HAP-1 (cell line): ENCODE measurements around the gene DAPK2.
A peak's percentile ranks its signal among the peaks of the same experiment; 100 is the strongest.

Experiments used
- DNase-seq, 2 experiments: peaks; one replicate each; pipeline ENCODE4 v3.0.0-alpha.2; 2016 to 2020; ENCODE audit warnings: low spot score in 2 of 2
- H3K27me3 ChIP-seq: fragments of 250-450 bp; sonication (Bioruptor Pico); 2 replicates; pipeline ENCODE4 v1.5.1; 2020; ENCODE audit warnings: low read depth, mild to moderate bottlenecking, moderate library complexity
- H3K36me3 ChIP-seq: fragments of 250-450 bp; sonication (Bioruptor Pico); replicated peaks from 2 replicates; pipeline ENCODE4 v1.5.1; 2020; ENCODE audit warnings: mild to moderate bottlenecking
- H3K4me1 ChIP-seq: fragments of 250-450 bp; sonication (Bioruptor Pico); 2 replicates; pipeline ENCODE4 v1.5.1; 2020; ENCODE audit warnings: mild to moderate bottlenecking
- H3K4me3 ChIP-seq: fragments of 250-450 bp; sonication (Bioruptor Pico); 2 replicates; pipeline ENCODE4 v1.5.1; 2020; ENCODE audit warnings: mild to moderate bottlenecking, moderate library complexity
- H3K9me3 ChIP-seq: fragments of 250-450 bp; sonication (Bioruptor Pico); 2 replicates; pipeline ENCODE4 v1.5.1; 2020; ENCODE audit warnings: mild to moderate bottlenecking, moderate library complexity
- in situ Hi-C: fragments of 300-500 bp; cut with MboI; formaldehyde crosslinking; loops from 3 replicates; pipeline ENCODE4 v1.14.3; 2020; ENCODE audit warnings: low sequenced_read_pairs, inconsistent platforms, mixed read lengths

Gene DAPK2

GRCh38 chr15:64009798-64010261 lies 36.5 kb downstream of the DAPK2 start:
- DNase-seq = no peak
- H3K4me3 ChIP-seq = no peak overlapping the region
- no peaks in the 10 kb centered on the region for H3K27me3 ChIP-seq
- H3K9me3 ChIP-seq = no peaks in the 10 kb centered on the region
- H3K36me3 ChIP-seq = no peaks in the 10 kb centered on the region
- H3K4me1 ChIP-seq = peaks cover 12% of the 10 kb centered on the region
- in situ Hi-C loops = no loop called here

- Histone ChIP-seq H3K36me3 (no peaks in the 10 kb centered on the region), H3K9me3 (no peaks in the 10 kb centered on the region), H3K4me1 (peaks cover 18% of the 10 kb centered on the region), H3K27me3 (no peaks in the 10 kb centered on the region), H3K4me3 (no peak overlapping the region)
- in situ Hi-C loops = no loop called here
- no peak for DNase-seq
These were observed 37.0 kb downstream of the DAPK2 start for GRCh38 chr15:64009241-64009640.

- Histone ChIP-seq H3K4me1 (peaks cover 11% of the 10 kb centered on the region), H3K36me3 (no peaks in the 10 kb centered on the region), H3K27me3 (no peaks in the 10 kb centered on the region), H3K4me3 (no peak overlapping the region), H3K9me3 (no peaks in the 10 kb centered on the region)
- in situ Hi-C loops = no loop called here
- no peak for DNase-seq
These were observed 38.1 kb downstream of the DAPK2 start for GRCh38 chr15:64008177-64008576.

GRCh38 chr15:64006642-64007041 lies 39.6 kb downstream of the DAPK2 start:
- in situ Hi-C loops = no loop called here
- peaks cover 10% of the 10 kb centered on the region for H3K4me1 ChIP-seq
- no peak for DNase-seq

GRCh38 chr15:64004587-64004986 lies 41.7 kb downstream of the DAPK2 start:
- Histone ChIP-seq H3K27me3 (no peaks in the 10 kb centered on the region; the same call in 1 of the 2 replicates), H3K4me1 (peaks cover 10% of the 10 kb centered on the region), H3K9me3 (no peaks in the 10 kb centered on the region), H3K4me3 (no peak overlapping the region), H3K36me3 (no peaks in the 10 kb centered on the region)
- DNase-seq = peak; percentile 71 to 77
- in situ Hi-C loops = no loop called here

More at GRCh38 chr15:64006642-64007041, 39.6 kb downstream of the DAPK2 start:
- H3K4me3 ChIP-seq = no peak overlapping the region
- no peaks in the 10 kb centered on the region for H3K27me3 ChIP-seq
- H3K9me3 ChIP-seq = no peaks in the 10 kb centered on the region
- H3K36me3 ChIP-seq = no peaks in the 10 kb centered on the region

GRCh38 chr15:64004056-64004455 lies 42.2 kb downstream of the DAPK2 start:
- no peaks in the 10 kb centered on the region for H3K36me3 ChIP-seq
- H3K4me3 ChIP-seq = no peak overlapping the region
- in situ Hi-C loops = no loop called here
- H3K27me3 ChIP-seq = no peaks in the 10 kb centered on the region; the same call in 1 of the 2 replicates
- H3K9me3 ChIP-seq = no peaks in the 10 kb centered on the region
- H3K4me1 ChIP-seq = peaks cover 10% of the 10 kb centered on the region
- no peak for DNase-seq

- Histone ChIP-seq H3K36me3 (no peaks in the 10 kb centered on the region), H3K27me3 (no peaks in the 10 kb centered on the region; the same call in 1 of the 2 replicates), H3K4me3 (no peak overlapping the region), H3K4me1 (peaks cover 10% of the 10 kb centered on the region), H3K9me3 (no peaks in the 10 kb centered on the region)
- in situ Hi-C loops = no loop called here
- DNase-seq = no peak
These were observed 43.1 kb downstream of the DAPK2 start for GRCh38 chr15:64003182-64003581.

GRCh38 chr15:64001148-64001547 lies 45.1 kb downstream of the DAPK2 start:
- in situ Hi-C loops = no loop called here

GRCh38 chr15:64000183-64000951 lies 45.9 kb downstream of the DAPK2 start:
- in situ Hi-C loops = no loop called here

More at GRCh38 chr15:64001148-64001547, 45.1 kb downstream of the DAPK2 start:
- no peaks in the 10 kb centered on the region; the same call in 1 of the 2 replicates for H3K27me3 ChIP-seq
- peaks cover 10% of the 10 kb centered on the region for H3K4me1 ChIP-seq
- DNase-seq = no peak
- H3K9me3 ChIP-seq = no peaks in the 10 kb centered on the region
- no peak overlapping the region for H3K4me3 ChIP-seq
- no peaks in the 10 kb centered on the region for H3K36me3 ChIP-seq

GRCh38 chr15:63999177-63999576 lies 47.1 kb downstream of the DAPK2 start:
- in situ Hi-C loops = no loop called here
- no peaks in the 10 kb centered on the region; the same call in 1 of the 2 replicates for H3K27me3 ChIP-seq
- H3K4me3 ChIP-seq = no peak overlapping the region
- no peaks in the 10 kb centered on the region for H3K9me3 ChIP-seq
- DNase-seq = no peak
- H3K36me3 ChIP-seq = no peaks in the 10 kb centered on the region
- H3K4me1 ChIP-seq = peaks cover under 1% of the 10 kb centered on the region; the same call in 1 of the 2 replicates

More at GRCh38 chr15:64000183-64000951, 45.9 kb downstream of the DAPK2 start:
- peaks cover 10% of the 10 kb centered on the region for H3K4me1 ChIP-seq
- H3K9me3 ChIP-seq = no peaks in the 10 kb centered on the region
- no peaks in the 10 kb centered on the region for H3K36me3 ChIP-seq
- no peak overlapping the region for H3K4me3 ChIP-seq
- H3K27me3 ChIP-seq = no peaks in the 10 kb centered on the region; the same call in 1 of the 2 replicates
- DNase-seq = no peak

- Histone ChIP-seq H3K27me3 (no peaks in the 10 kb centered on the region; the same call in 1 of the 2 replicates), H3K4me1 (no peaks in the 10 kb centered on the region), H3K36me3 (no peaks in the 10 kb centered on the region), H3K4me3 (no peak overlapping the region), H3K9me3 (no peaks in the 10 kb centered on the region)
- in situ Hi-C loops = no loop called here
- no peak for DNase-seq
These were observed 47.8 kb downstream of the DAPK2 start for GRCh38 chr15:63998489-63998888.

GRCh38 chr15:63997715-63998442 lies 48.4 kb downstream of the DAPK2 start:
- no peaks in the 10 kb centered on the region for H3K36me3 ChIP-seq
- in situ Hi-C loops = no loop called here
- DNase-seq = no peak
- no peaks in the 10 kb centered on the region for H3K9me3 ChIP-seq
- no peaks in the 10 kb centered on the region; the same call in 1 of the 2 replicates for H3K27me3 ChIP-seq
- no peaks in the 10 kb centered on the region for H3K4me1 ChIP-seq
- no peak overlapping the region for H3K4me3 ChIP-seq

GRCh38 chr15:63996794-63997357 lies 49.4 kb downstream of the DAPK2 start:
- no peaks in the 10 kb centered on the region for H3K36me3 ChIP-seq
- no peaks in the 10 kb centered on the region for H3K4me1 ChIP-seq
- no peaks in the 10 kb centered on the region for H3K9me3 ChIP-seq
- no peak for DNase-seq
- no peak overlapping the region for H3K4me3 ChIP-seq
- in situ Hi-C loops = no loop called here
- no peaks in the 10 kb centered on the region; the same call in 1 of the 2 replicates for H3K27me3 ChIP-seq
